Heart right ventricle (tissue), 16 donors: ENCODE measurements around the gene PTPRM. TPM values are rescaled to one million over a fixed set of nuclear protein-coding genes. Genes with fewer than 3 reads are reported as not detected.

Experiments
- ATAC-seq, 8 donors: fragments of 200-7000 bp; cut with Tn5 transposase; one replicate each; pipeline ENCODE4 v1.9.1; 2020; ENCODE audit warnings: mild to moderate bottlenecking in 8 of 8, moderate library complexity in 8 of 8, moderate number of reproducible peaks in 1 of 8
- DNase-seq, 2 donors: peaks; one replicate each; pipeline ENCODE4 v3.0.0-alpha.2; 2020
- H3K27ac ChIP-seq, 10 donors: fragments of 200-600 bp; sonication (generic) in 2 of 10; one replicate each; pipeline versions ENCODE4 v1.5.0 to v1.8.0; 2020 to 2022; ENCODE audit warnings: mild to moderate bottlenecking in 3 of 10
- H3K27me3 ChIP-seq, 7 donors: fragments of 200-600 bp; one replicate each; pipeline ENCODE4 v1.8.0; 2021 to 2022; ENCODE audit warnings: mild to moderate bottlenecking in 2 of 7
- H3K36me3 ChIP-seq, 9 donors: fragments of 200-600 bp; sonication (generic) in 1 of 9; one replicate each; pipeline versions ENCODE4 v1.5.0 to v1.8.0; 2020 to 2022; ENCODE audit warnings: mild to moderate bottlenecking in 2 of 9
- H3K4me1 ChIP-seq, 9 donors: fragments of 200-600 bp; sonication (generic) in 1 of 9; one replicate each; pipeline versions ENCODE4 v1.5.0 to v1.8.0; 2020 to 2022; ENCODE audit warnings: mild to moderate bottlenecking in 4 of 9
- H3K4me3 ChIP-seq, 10 donors: fragments of 200-600 bp; sonication (generic) in 2 of 10; one replicate each; pipeline versions ENCODE4 v1.5.0 to v1.8.0; 2020 to 2022; ENCODE audit warnings: mild to moderate bottlenecking in 7 of 10, moderate library complexity in 2 of 10
- H3K9me3 ChIP-seq, 11 donors: fragments of 200-600 bp in 10 of 11; sonication (generic) in 2 of 11; one replicate each; pipeline versions ENCODE4 v1.5.0 to v1.8.0; 2013 to 2022; ENCODE audit warnings: mild to moderate bottlenecking in 2 of 11, control low read depth in 1 of 11, moderate library complexity in 1 of 11
- WGBS, 2 donors: extraction: QIAGEN DNeasy Blood & Tissue Kit; methylation state at CpG; one replicate each; pipeline ENCODE4 v1.1.7; 2013; ENCODE audit warnings: inconsistent platforms in 1 of 2; 5-methylcytosine and 5-hydroxymethylcytosine counted together
- intact Hi-C, 10 donors: fragments of 100-400 bp; cut with DNase I; formaldehyde crosslinking; loops; one replicate each; pipeline versions ENCODE4 v1.11.1 to v1.14.2; 2022
- polyA plus RNA-seq, 2 donors: library from polyadenylated mRNA; stranded (reverse); fragments of 200-250 nt; gene quantifications; one replicate each; pipeline ENCODE4 v1.2.3, GENCODE V29; 2013
- total RNA-seq, 10 donors: library from RNA; stranded (reverse); fragmentation: NEBNext Ultra II Directional in 3 of 10; extraction: Animal tissue kit (Norgen Biotek cat#: 25700) in 3 of 10; gene quantifications; one replicate each; pipeline versions ENCODE4 v1.2.1 to v1.2.4, GENCODE V29; 2021 to 2023
- TF ChIP-seq, protein P1 (sequence below), 9 donors: fragments of 200-600 bp; sonication (generic) in 2 of 9; IDR thresholded peaks; one replicate each; pipeline versions ENCODE4 v1.5.0 to v1.8.0; 2021 to 2022; ENCODE audit warnings: antibody characterized with exemption in 9 of 9, mild to moderate bottlenecking in 5 of 9, moderate library complexity in 1 of 9
- donor health status: Arrhythmogenic right ventricular cardiomyopathy.
- donor health status: ischemic (EF 13 %, LVEDD 7.1; RV severe dilation, severe dysfunction).
- donor health status: healthy with polysubstance abuse.
- donor health status: DM: no; HTN: yes; CAD: no.
- donor health status: DM: no; HTN: no; CAD: no.
- donor health status: ischemic (EF 25% LVEDD 6.9; RV normal size, moderate dysfunction).
- donor health status: ischemic (EF 25% LVEDD 5.7; RV mildly dilated, moderate dysfunction).
- donor health status: healthy.
- donor health status: DM: yes; HTN: yes; CAD: no.
- donor health status: Ischemic cardiomyopathy.
- donor health status: ischemic (EF 35%, LVEDD 5.7; RV mildly dilated, moderate dysfunction).
- donor health status: nonischemic (EF 11% LVEDD 7.7; RV severe dilation, severe dysfunction).
- donor health status: DM: yes; HTN: yes; CAD: no.
- donor health status: PGD.
- donor health status: ischemic (EF 29% LVEDD 5.4; RV normal size, mild dysfunction).
- donor health status: nonischemic (EF 23%, LVEDD 6.1; RV moderate dilation, normal function).

Gene PTPRM
- total and polyA plus RNA-seq, 12 donors, result 81.7 to 170 (median 132) TPM

DNA sequence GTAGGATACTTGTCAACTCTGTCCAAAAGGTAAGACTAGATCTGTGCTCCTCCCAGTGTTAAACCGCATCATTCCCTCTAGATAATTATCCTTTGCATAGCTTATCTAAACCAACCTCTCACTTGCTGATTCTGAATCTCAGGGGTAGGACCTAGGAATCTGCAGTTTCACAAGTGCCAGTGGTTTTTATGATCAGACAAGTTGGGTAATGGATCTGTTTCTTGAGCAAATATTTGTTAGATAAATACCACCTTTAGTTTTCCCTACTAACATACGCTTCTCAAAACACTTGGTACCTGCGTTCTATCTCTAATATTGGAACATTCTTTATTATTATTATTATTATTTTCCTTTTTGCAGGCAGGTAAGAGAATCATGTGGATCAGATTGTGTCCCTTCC, 439.9 kb downstream of the PTPRM start:
- Histone ChIP-seq H3K27me3 (no peaks in the 10 kb centered on the region), H3K4me1 (peaks cover 7 to 51% (median 39%) of the 10 kb centered on the region in 9 donors), H3K36me3 (no peaks in the 10 kb centered on the region), H3K27ac (no peak overlapping the region), H3K4me3 (no peak overlapping the region), H3K9me3 (no peaks in the 10 kb centered on the region)
- intact Hi-C loops, result no loop called here
- ATAC-seq (no peak), DNase-seq (no peak)
- TF ChIP-seq, protein P1, sequence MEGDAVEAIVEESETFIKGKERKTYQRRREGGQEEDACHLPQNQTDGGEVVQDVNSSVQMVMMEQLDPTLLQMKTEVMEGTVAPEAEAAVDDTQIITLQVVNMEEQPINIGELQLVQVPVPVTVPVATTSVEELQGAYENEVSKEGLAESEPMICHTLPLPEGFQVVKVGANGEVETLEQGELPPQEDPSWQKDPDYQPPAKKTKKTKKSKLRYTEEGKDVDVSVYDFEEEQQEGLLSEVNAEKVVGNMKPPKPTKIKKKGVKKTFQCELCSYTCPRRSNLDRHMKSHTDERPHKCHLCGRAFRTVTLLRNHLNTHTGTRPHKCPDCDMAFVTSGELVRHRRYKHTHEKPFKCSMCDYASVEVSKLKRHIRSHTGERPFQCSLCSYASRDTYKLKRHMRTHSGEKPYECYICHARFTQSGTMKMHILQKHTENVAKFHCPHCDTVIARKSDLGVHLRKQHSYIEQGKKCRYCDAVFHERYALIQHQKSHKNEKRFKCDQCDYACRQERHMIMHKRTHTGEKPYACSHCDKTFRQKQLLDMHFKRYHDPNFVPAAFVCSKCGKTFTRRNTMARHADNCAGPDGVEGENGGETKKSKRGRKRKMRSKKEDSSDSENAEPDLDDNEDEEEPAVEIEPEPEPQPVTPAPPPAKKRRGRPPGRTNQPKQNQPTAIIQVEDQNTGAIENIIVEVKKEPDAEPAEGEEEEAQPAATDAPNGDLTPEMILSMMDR (IDR thresholded peaks at IDR 0.05), result no peak
- 97 to 98% methylated on average over 3 of the region's 3 CpGs for WGBS, 2 donors

DNA sequence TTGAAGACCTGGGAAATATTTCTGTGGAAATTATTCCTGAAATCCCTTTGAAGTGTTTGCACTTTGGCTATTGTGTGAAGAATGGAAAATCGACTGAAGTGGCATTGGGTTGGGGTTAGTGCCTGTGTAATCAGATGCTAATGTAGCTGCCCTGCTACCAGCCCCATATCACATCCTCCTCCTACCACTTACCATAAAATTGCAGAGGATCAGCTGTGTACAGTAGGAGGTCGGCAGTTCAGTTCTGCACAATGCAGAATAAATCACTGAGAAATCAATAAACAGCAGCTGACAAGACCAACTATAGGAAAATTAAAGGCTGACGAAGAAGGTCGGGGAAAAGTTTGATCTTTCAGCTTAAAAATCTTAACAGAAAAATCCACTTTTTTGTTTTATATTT, 440.9 kb downstream of the PTPRM start:
- 86 to 88% methylated on average over 4 of the region's 4 CpGs for WGBS, 2 donors
- Histone ChIP-seq H3K4me1 (peaks cover 7 to 46% (median 36%) of the 10 kb centered on the region in 9 donors), H3K9me3 (no peaks in the 10 kb centered on the region), H3K36me3 (peaks cover 0 to 9% (median 0%) of the 10 kb centered on the region in 9 donors), H3K4me3 (no peak overlapping the region), H3K27me3 (no peaks in the 10 kb centered on the region), H3K27ac (no peak overlapping the region)
- intact Hi-C loops, result no loop called here
- no peak for ATAC-seq
- TF ChIP-seq, protein P1 (IDR thresholded peaks at IDR 0.05), result no peak
- DNase-seq, result no peak

GRCh38 chr18:8011361-8011760, 444.2 kb downstream of the PTPRM start:
- H3K27me3 ChIP-seq, result no peaks in the 10 kb centered on the region
- no peak for ATAC-seq
- H3K4me3 ChIP-seq, result no peak overlapping the region
- intact Hi-C loops, result no loop called here
- DNase-seq, result no peak
- peaks cover 0 to 9% (median 0%) of the 10 kb centered on the region in 9 donors for H3K36me3 ChIP-seq
- H3K4me1 ChIP-seq, result peaks cover 0 to 20% (median 5%) of the 10 kb centered on the region in 9 donors
- TF ChIP-seq, protein P1 (IDR thresholded peaks at IDR 0.05), result no peak
- no peak overlapping the region for H3K27ac ChIP-seq
- 74 to 79% methylated on average over 1 of the region's 1 CpG for WGBS, 2 donors
- H3K9me3 ChIP-seq, result no peaks in the 10 kb centered on the region

GRCh38 chr18:8011906-8012305, 444.8 kb downstream of the PTPRM start:
- intact Hi-C loops, result no loop called here
- TF ChIP-seq, protein P1 (IDR thresholded peaks at IDR 0.05), result no peak
- H3K36me3 ChIP-seq, result peaks cover 0 to 9% (median 0%) of the 10 kb centered on the region in 9 donors
- peaks cover 0 to 16% (median 0%) of the 10 kb centered on the region in 9 donors for H3K4me1 ChIP-seq
- no peak overlapping the region for H3K27ac ChIP-seq
- no peak overlapping the region for H3K4me3 ChIP-seq
- ATAC-seq, result no peak
- DNase-seq, result no peak
- 72 to 94% methylated on average over 4 of the region's 4 CpGs for WGBS, 2 donors
- H3K27me3 ChIP-seq, result no peaks in the 10 kb centered on the region
- no peaks in the 10 kb centered on the region for H3K9me3 ChIP-seq
